Right lobe of liver (tissue), 6 donors: Measurements from ENCODE around the gene PCDHGA2. TPM values are rescaled to one million over a fixed set of nuclear protein-coding genes. Genes with fewer than 3 reads are reported as not detected.
"Not testable (repeated sequence)": the region's sequence is repeated elsewhere in the genome, so short reads cannot be mapped to it uniquely, and the experiment has no call there.

ENCODE experiments used
- ATAC-seq, 4 donors: fragments of 200-7000 bp; cut with Tn5 transposase; one replicate each; pipeline ENCODE4 v1.9.1; 2020; ENCODE audit warnings: mild to moderate bottlenecking in 4 of 4, moderate library complexity in 4 of 4
- DNase-seq, 3 donors: peaks; one replicate each; pipeline ENCODE4 v3.0.0-alpha.2; 2020
- H3K27ac ChIP-seq, 3 donors: fragments of 200-600 bp; one replicate each; pipeline ENCODE4 v1.8.0; 2022
- H3K27me3 ChIP-seq, 2 donors: fragments of 200-600 bp; one replicate each; pipeline ENCODE4 v1.8.0; 2022
- H3K36me3 ChIP-seq, 4 donors: fragments of 200-600 bp; sonication (generic) in 1 of 4; one replicate each; pipeline versions ENCODE4 v1.5.1 to v1.8.0; 2017 to 2022; ENCODE audit warnings: control low read depth in 1 of 4
- H3K4me1 ChIP-seq, 4 donors: fragments of 200-600 bp; sonication (generic) in 1 of 4; one replicate each; pipeline versions ENCODE4 v1.5.1 to v1.8.0; 2017 to 2022; ENCODE audit warnings: control low read depth in 1 of 4
- H3K4me3 ChIP-seq, 3 donors: fragments of 200-600 bp; one replicate each; pipeline ENCODE4 v1.8.0; 2022
- H3K9me3 ChIP-seq, 4 donors: fragments of 200-600 bp; sonication (generic) in 1 of 4; one replicate each; pipeline versions ENCODE4 v1.5.1 to v1.8.0; 2017 to 2022; ENCODE audit warnings: control low read depth in 1 of 4
- POLR2A ChIP-seq: fragments of 450-650 bp; IDR thresholded peaks from one replicate; pipeline ENCODE4 v1.6.1; 2017; ENCODE audit warnings: antibody characterized with exemption, mild to moderate bottlenecking
- WGBS: methylation state at CpG from one replicate; pipeline ENCODE4 v1.1.6; 2018; ENCODE audit warnings: low coverage, low lambda C conversion rate; ENCODE audit not compliant: insufficient coverage; ENCODE audit errors: missing lambda C conversion rate; 5-methylcytosine and 5-hydroxymethylcytosine counted together
- intact Hi-C, 2 donors: fragments of 100-400 bp; cut with DNase I; formaldehyde crosslinking; loops; one replicate each; pipeline versions ENCODE4 v1.11.2 to v1.14.1; 2022
- total RNA-seq, 6 experiments: library from RNA; depleted of rRNA in 2 of 6; stranded (reverse); fragments of >200 nt in 2 of 6; fragmentation: NEBNext Ultra II Directional in 3 of 6; extraction: Animal tissue kit (Norgen Biotek cat#: 25700) in 3 of 6; gene quantifications; one replicate each; pipeline versions ENCODE4 v1.1.0 to v1.2.4, GENCODE V29; 2016 to 2023
- TF ChIP-seq, protein P1 (sequence below), 4 donors: fragments of 200-600 bp in 3 of 4; fragments of 450-650 bp in 1 of 4; IDR thresholded peaks; one replicate each; pipeline versions ENCODE4 v1.5.1 to v1.8.0; 2016 to 2022; ENCODE audit warnings: antibody characterized with exemption in 4 of 4, mild to moderate bottlenecking in 2 of 4
- donor health status: DM: no; HTN: yes; CAD: no.
- donor health status: DM: no; HTN: no; CAD: no.
- donor health status: DM: no; HTN: no; CAD: no.
- donor health status: DM: no; HTN: yes; CAD: no.
- donor health status: DM: no; HTN: yes; CAD: no.

PCDHGA2 gene
- total RNA-seq, 6 experiments from 2014 or later: 0.49 to 0.88 (median 0.57) TPM

DNA sequence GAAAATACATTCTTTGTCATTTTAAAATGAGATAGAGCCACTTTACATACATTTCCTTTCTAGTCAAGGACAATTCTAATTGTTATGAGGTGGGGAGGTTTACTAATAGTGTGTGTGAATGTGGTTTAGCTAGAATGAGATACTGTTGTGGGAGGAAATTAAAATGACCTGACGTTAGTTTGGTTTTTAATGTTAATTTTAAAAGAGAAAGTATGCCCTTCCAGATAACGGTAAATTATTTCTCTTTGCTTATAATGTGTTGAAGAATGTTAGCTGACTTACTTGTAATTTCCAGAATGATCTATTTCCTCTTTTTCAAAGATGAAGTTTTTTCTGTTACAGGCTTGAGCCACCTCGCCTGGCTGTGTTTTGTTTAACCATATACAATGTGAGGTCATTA lies 16.3 kb upstream of the PCDHGA2 start:
- TF ChIP-seq, protein P1, sequence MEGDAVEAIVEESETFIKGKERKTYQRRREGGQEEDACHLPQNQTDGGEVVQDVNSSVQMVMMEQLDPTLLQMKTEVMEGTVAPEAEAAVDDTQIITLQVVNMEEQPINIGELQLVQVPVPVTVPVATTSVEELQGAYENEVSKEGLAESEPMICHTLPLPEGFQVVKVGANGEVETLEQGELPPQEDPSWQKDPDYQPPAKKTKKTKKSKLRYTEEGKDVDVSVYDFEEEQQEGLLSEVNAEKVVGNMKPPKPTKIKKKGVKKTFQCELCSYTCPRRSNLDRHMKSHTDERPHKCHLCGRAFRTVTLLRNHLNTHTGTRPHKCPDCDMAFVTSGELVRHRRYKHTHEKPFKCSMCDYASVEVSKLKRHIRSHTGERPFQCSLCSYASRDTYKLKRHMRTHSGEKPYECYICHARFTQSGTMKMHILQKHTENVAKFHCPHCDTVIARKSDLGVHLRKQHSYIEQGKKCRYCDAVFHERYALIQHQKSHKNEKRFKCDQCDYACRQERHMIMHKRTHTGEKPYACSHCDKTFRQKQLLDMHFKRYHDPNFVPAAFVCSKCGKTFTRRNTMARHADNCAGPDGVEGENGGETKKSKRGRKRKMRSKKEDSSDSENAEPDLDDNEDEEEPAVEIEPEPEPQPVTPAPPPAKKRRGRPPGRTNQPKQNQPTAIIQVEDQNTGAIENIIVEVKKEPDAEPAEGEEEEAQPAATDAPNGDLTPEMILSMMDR (IDR thresholded peaks at IDR 0.05): no peak
- TF ChIP-seq POLR2A: no peak
- 91% methylated on average over 3 of the region's 3 CpGs for WGBS
- Histone ChIP-seq H3K9me3 (peaks cover 9 to 35% (median 20%) of the 10 kb centered on the region in 4 donors), H3K4me1 (no peaks in the 10 kb centered on the region), H3K36me3 (peaks cover 0 to 6% (median 0%) of the 10 kb centered on the region in 4 donors), H3K27me3 (no peaks in the 10 kb centered on the region), H3K4me3 (no peak overlapping the region), H3K27ac (no peak overlapping the region)
- DNase-seq (no peak), ATAC-seq (no peak)
- intact Hi-C loops: no loop called here

DNA sequence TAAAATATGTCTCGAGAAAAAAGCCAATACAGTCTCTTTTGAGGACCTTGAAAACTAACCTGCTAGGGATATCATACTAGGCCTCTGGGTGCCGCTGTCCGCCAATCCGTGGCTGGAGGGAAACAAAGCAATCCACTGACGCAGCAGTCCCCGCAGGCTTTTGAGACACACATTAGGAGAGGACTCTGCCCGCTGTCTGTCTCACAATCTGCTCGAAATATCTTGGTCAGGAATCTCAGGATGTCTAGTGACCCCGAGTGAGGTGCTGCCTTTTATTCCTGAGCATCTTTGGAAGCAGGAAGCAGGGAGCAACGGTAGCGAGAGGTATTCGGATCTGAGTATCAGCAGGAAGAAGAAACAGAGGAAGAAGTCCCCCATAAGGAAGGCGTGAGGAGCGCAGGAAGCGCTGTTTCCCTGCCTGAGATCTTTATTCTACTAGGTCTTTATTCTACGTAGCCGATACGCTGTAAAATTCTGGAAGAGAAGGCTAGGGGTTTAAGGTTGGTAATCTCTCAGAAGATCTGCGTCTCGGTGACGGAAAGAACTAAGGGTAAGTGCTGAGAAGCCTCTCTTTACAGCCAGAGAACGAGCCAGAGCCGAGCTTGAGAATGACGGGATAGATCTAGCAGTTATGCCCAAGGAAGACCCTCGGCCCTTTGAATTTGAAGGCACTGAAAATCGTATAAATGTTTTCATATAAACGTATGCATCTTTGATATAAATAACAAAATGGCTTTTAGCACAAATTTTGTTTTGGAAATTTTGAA lies 12.3 kb upstream of the PCDHGA2 start:
- intact Hi-C loops: no loop called here
- WGBS: 23% methylated on average over 27 of the region's 27 CpGs
- Histone ChIP-seq H3K27me3 (no peaks in the 10 kb centered on the region), H3K9me3 (peaks cover 0 to 15% (median 4%) of the 10 kb centered on the region in 4 donors), H3K36me3 (no peaks in the 10 kb centered on the region), H3K27ac (no peak overlapping the region), H3K4me1 (no peaks in the 10 kb centered on the region), H3K4me3 (no peak overlapping the region)
- peak; percentile 39 to 58 (median 42) for ATAC-seq
- DNase-seq: peak in 1 of 3 donors; percentile 39
- no peak for TF ChIP-seq POLR2A
- TF ChIP-seq, protein P1 (IDR thresholded peaks at IDR 0.05): peak in 2 of 4 donors; percentile 4 to 29

DNA sequence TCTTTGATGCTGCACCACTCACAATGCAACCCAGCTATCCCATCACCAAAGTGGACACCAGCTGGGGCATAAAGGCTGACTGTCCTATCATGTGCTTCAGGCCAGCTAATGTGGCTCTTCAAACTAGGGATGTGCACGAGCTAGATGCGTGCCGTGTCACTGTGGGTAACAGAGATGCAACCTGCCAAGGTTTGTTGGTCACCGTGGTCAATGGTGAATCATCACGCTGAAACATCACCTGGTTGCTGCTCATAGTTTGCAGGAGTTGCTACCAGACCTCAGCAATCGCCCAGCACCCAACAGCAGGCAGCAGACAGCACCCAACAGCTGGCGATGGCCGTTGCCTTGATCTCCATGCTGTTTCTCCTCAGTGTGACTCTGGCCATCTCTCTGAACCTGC lies 10.3 kb upstream of the PCDHGA2 start:
- no peak for TF ChIP-seq POLR2A
- TF ChIP-seq, protein P1 (IDR thresholded peaks at IDR 0.05): no peak
- Histone ChIP-seq H3K4me1 (no peaks in the 10 kb centered on the region), H3K4me3 (no peak overlapping the region), H3K27me3 (no peaks in the 10 kb centered on the region), H3K27ac (no peak overlapping the region), H3K9me3 (peaks cover 0 to 8% (median 3%) of the 10 kb centered on the region in 4 donors), H3K36me3 (no peaks in the 10 kb centered on the region)
- DNase-seq (no peak), ATAC-seq (no peak)
- intact Hi-C loops: no loop called here
- WGBS: no CpG with 5 or more reads among the region's 8 CpGs

DNA sequence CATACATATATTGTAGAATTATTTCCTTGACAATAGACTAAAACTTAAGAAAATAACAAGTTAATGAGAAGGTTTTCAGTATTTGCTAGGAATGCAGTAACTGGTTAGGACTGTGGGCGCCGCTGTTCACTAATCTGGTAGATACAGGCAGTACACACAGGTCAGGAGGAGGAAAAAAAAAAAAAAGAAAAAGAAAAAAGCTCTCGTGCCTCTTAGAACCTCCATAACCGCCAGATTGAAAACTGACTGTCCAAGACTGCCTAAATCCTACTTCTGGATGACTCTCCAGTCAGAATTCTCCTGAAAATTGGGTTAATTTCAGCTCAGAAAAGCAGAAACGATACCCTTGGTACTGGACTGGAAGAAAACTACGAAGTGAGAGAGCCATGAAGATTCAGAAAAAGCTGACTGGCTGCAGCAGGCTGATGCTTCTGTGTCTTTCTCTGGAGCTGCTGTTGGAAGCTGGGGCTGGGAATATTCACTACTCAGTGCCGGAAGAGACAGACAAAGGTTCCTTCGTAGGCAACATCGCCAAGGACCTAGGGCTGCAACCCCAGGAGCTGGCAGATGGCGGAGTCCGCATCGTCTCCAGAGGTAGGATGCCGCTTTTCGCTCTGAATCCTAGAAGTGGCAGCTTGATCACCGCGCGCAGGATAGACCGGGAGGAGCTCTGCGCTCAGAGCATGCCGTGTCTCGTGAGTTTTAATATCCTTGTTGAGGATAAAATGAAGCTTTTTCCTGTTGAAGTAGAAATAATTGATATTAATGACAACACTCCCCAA lies 8.1 kb upstream of the PCDHGA2 start, which contains the start of gene PCDHGA1:
PCDHGA1 (plus strand) TSS at position 216 of the 782 bp plus-strand sequence.
- intact Hi-C loops: no loop called here
- Histone ChIP-seq H3K36me3 (no peaks in the 10 kb centered on the region), H3K4me3 (no peak within 1 kb of the TSS), H3K27me3 (no peaks in the 10 kb centered on the region), H3K4me1 (no peaks in the 10 kb centered on the region), H3K9me3 (peaks cover 0 to 6% (median 5%) of the 10 kb centered on the region in 4 donors), H3K27ac (no peak within 1 kb of the TSS)
- TF ChIP-seq, protein P1 (IDR thresholded peaks at IDR 0.05): no peak
- no peak for TF ChIP-seq POLR2A
- WGBS: 20% methylated on average over 14 of the region's 21 CpGs
- ATAC-seq (no peak), DNase-seq (peak in 1 of 3 donors; percentile 26)

DNA sequence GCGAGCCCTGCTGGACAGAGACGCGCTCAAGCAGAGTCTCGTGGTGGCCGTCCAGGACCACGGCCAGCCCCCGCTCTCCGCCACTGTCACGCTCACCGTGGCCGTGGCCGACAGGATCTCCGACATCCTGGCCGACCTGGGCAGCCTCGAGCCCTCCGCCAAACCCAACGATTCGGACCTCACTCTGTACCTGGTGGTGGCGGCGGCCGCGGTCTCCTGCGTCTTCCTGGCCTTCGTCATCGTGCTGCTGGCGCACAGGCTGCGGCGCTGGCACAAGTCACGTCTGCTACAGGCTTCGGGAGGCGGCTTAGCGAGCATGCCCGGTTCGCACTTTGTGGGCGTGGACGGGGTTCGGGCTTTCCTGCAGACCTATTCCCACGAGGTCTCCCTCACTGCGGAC lies 6.0 kb upstream of the PCDHGA2 start:
- peaks cover 0 to 13% (median 3%) of the 10 kb centered on the region in 4 donors for H3K9me3 ChIP-seq
- 23% methylated on average over 10 of the region's 39 CpGs for WGBS
- H3K27me3 ChIP-seq: not testable (repeated sequence)

DNA sequence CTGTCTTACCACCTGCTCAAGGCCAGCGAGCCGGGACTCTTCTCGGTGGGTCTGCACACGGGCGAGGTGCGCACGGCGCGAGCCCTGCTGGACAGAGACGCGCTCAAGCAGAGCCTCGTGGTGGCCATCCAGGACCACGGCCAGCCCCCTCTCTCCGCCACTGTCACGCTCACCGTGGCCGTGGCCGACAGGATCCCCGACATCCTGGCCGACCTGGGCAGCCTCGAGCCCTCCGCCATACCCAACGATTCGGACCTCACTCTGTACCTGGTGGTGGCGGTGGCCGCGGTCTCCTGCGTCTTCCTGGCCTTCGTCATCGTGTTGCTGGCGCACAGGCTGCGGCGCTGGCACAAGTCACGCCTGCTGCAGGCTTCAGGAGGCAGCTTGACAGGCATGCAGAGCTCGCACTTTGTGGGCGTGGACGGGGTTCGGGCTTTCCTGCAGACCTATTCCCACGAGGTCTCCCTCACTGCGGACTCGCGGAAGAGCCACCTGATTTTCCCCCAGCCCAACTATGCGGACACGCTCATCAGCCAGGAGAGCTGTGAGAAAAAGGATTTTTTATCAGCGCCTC lies 2.3 kb downstream of the PCDHGA2 start:
- not testable (repeated sequence) for H3K9me3 ChIP-seq, ATAC-seq
- WGBS: 51% methylated on average over 5 of the region's 45 CpGs

More for the DNA sequence above, 6.0 kb upstream of the PCDHGA2 start:
- H3K36me3 ChIP-seq, H3K27ac ChIP-seq, intact Hi-C loops, DNase-seq, ATAC-seq, H3K4me3 ChIP-seq, H3K4me1 ChIP-seq: not testable (repeated sequence)

More for the DNA sequence above, 2.3 kb downstream of the PCDHGA2 start:
- intact Hi-C loops, H3K36me3 ChIP-seq, H3K27ac ChIP-seq, H3K4me3 ChIP-seq, DNase-seq, H3K27me3 ChIP-seq, H3K4me1 ChIP-seq: not testable (repeated sequence)
